HK-2 (cell line): Measurements from ENCODE around the gene RNASE13.
A peak's percentile ranks its signal among the peaks of the same experiment; 100 is the strongest.

Source experiments
- DNase-seq: peaks from one replicate; pipeline ENCODE4 v3.0.0-alpha.2; 2018; ENCODE audit not compliant: unreplicated experiment

The RNASE13 gene

GRCh38 chr14:21034707-21035106 is at the start of gene RNASE13:
Gene RNASE13 (minus strand): TSS chr14:21034807. CDS start chr14:21034288, 519 bp downstream.
- DNase-seq: no peak

- DNase-seq: no peak
Measured at GRCh38 chr14:21084396-21084795, 49.8 kb upstream of the RNASE13 start.

GRCh38 chr14:21083565-21084325 is 49.1 kb upstream of the RNASE13 start:
- DNase-seq: no peak

GRCh38 chr14:21081521-21082142 is 47.0 kb upstream of the RNASE13 start:
- no peak for DNase-seq

GRCh38 chr14:21078726-21079125 is 44.1 kb upstream of the RNASE13 start:
- DNase-seq: no peak

- DNase-seq: no peak
Measured at GRCh38 chr14:21078287-21078686, 43.7 kb upstream of the RNASE13 start.

- no peak for DNase-seq
Measured at GRCh38 chr14:21077672-21078071, 43.1 kb upstream of the RNASE13 start.

GRCh38 chr14:21075719-21076437 is 41.3 kb upstream of the RNASE13 start:
- no peak for DNase-seq

- no peak for DNase-seq
Measured at GRCh38 chr14:21074398-21075272, 40.0 kb upstream of the RNASE13 start.

GRCh38 chr14:21073921-21074320 is 39.3 kb upstream of the RNASE13 start:
- no peak for DNase-seq

- DNase-seq: no peak
Measured at GRCh38 chr14:21072781-21073339, 38.3 kb upstream of the RNASE13 start.

GRCh38 chr14:21072031-21072473 is 37.4 kb upstream of the RNASE13 start:
- no peak for DNase-seq

- peak; percentile 84 for DNase-seq
Measured at GRCh38 chr14:21071225-21072030, 36.8 kb upstream of the RNASE13 start.

GRCh38 chr14:21070610-21071224 is 36.1 kb upstream of the RNASE13 start:
- peak; percentile 65 for DNase-seq

GRCh38 chr14:21070083-21070609 is 35.5 kb upstream of the RNASE13 start, which contains the start of gene ARHGEF40:
Gene ARHGEF40 (plus strand): TSS chr14:21070304. CDS start chr14:21070397, 93 bp downstream.
- DNase-seq: peak; percentile 47

GRCh38 chr14:21069388-21070082 is 34.9 kb upstream of the RNASE13 start:
- DNase-seq: no peak

GRCh38 chr14:21068521-21069387 is 34.1 kb upstream of the RNASE13 start:
- peak; percentile 59 for DNase-seq
